Mammary epithelial cell (primary cell): ENCODE measurements around the gene GDPD4.

Experiments
- CTCF ChIP-seq, 2 donors: IDR thresholded peaks in 1 of 2; conservative IDR thresholded peaks in 1 of 2; 2 replicates each; pipeline ENCODE4 v1.5.1; 2011 to 2012; ENCODE audit warnings: inconsistent platforms in 2 of 2, low read length in 2 of 2, mild to moderate bottlenecking in 2 of 2, control low read depth in 1 of 2, low read depth in 1 of 2; ENCODE audit not compliant: insufficient read depth in 1 of 2; ENCODE audit errors: extremely low read depth in 1 of 2
- EZH2 ChIP-seq: IDR thresholded peaks from 2 replicates; pipeline ENCODE4 v1.6.1; 2012; ENCODE audit warnings: low read length, inconsistent platforms, borderline replicate concordance

GRCh38 chr11:77316733-77317342, 15.4 kb upstream of the GDPD4 start:
- TF ChIP-seq CTCF (conservative IDR thresholded peaks at IDR 0.05 in 1 of 2, IDR thresholded peaks at IDR 0.05 in 1 of 2; ENCODE audit: extremely low read depth in 1 of 2, insufficient read depth in 1 of 2, low read depth in 1 of 2, low read length in 2 of 2) (no peak), EZH2 (no peak)
